SK-MEL-5 (cell line): ENCODE measurements around the gene INHBA. TPM values are rescaled to one million over a fixed set of nuclear protein-coding genes. Genes with fewer than 3 reads are reported as not detected.
A peak's percentile ranks its signal among the peaks of the same experiment; 100 is the strongest.

ENCODE experiments used
- DNase-seq: peaks from one replicate; pipeline ENCODE4 v3.0.0-alpha.2; 2016; ENCODE audit warnings: low read depth, low spot score
- in situ Hi-C: cut with HindIII; loops from 2 replicates; pipeline ENCODE4 v1.10.0; 2016; ENCODE audit warnings: low sequenced_read_pairs, high pct_unique_total_duplicates, low pct_unique_long_range_greater_than_20kb
- total RNA-seq: library from RNA; depleted of rRNA; stranded (reverse); fragments of >200 nt; shearing (Covaris generic); gene quantifications from 2 replicates; pipeline ENCODE4 v1.2.3, GENCODE V29; 2014

The INHBA gene
- total RNA-seq, 1 experiment from 2014 or later = 0.05 TPM

GRCh38 chr7:41720886-41721285, 18.0 kb upstream of the INHBA start:
- in situ Hi-C loops = loop anchor here (25.0 kb wide), 1 partner anchor 709 kb away; no protein-coding TSS in a partner anchor

GRCh38 chr7:41720046-41720445, 17.2 kb upstream of the INHBA start:
- DNase-seq = no peak
- in situ Hi-C loops = loop anchor here (25.0 kb wide), 1 partner anchor 708 kb away; no protein-coding TSS in a partner anchor

More at GRCh38 chr7:41720886-41721285, 18.0 kb upstream of the INHBA start:
- DNase-seq = no peak

- in situ Hi-C loops = loop anchor here (25.0 kb wide), 1 partner anchor 704 kb away; no protein-coding TSS in a partner anchor
- no peak for DNase-seq
Measured at GRCh38 chr7:41716691-41717090, 13.8 kb upstream of the INHBA start.

GRCh38 chr7:41715000-41715399, 12.1 kb upstream of the INHBA start:
- DNase-seq = no peak
- in situ Hi-C loops = loop anchor here (25.0 kb wide), 1 partner anchor 703 kb away; no protein-coding TSS in a partner anchor

GRCh38 chr7:41711283-41712064, 8.6 kb upstream of the INHBA start:
- in situ Hi-C loops = loop anchor here (25.0 kb wide), 1 partner anchor 699 kb away; no protein-coding TSS in a partner anchor
- DNase-seq = peak; percentile 72

- in situ Hi-C loops = loop anchor here (25.0 kb wide), 1 partner anchor 699 kb away; no protein-coding TSS in a partner anchor
Measured at GRCh38 chr7:41710838-41711237, 7.9 kb upstream of the INHBA start.

GRCh38 chr7:41709621-41710020, 6.7 kb upstream of the INHBA start:
- DNase-seq = peak; percentile 70
- in situ Hi-C loops = loop anchor here (25.0 kb wide), 1 partner anchor 697 kb away; no protein-coding TSS in a partner anchor

More at GRCh38 chr7:41710838-41711237, 7.9 kb upstream of the INHBA start:
- no peak for DNase-seq

GRCh38 chr7:41708581-41709358, 5.9 kb upstream of the INHBA start:
- no peak for DNase-seq
- in situ Hi-C loops = loop anchor here (25.0 kb wide), 1 partner anchor 696 kb away; no protein-coding TSS in a partner anchor

GRCh38 chr7:41706228-41706930, 3.5 kb upstream of the INHBA start:
- DNase-seq = no peak
- in situ Hi-C loops = loop anchor here (25.0 kb wide), 1 partner anchor 694 kb away; no protein-coding TSS in a partner anchor

GRCh38 chr7:41705109-41705901, 2.4 kb upstream of the INHBA start:
- in situ Hi-C loops = loop anchor here (25.0 kb wide), 1 partner anchor 693 kb away; no protein-coding TSS in a partner anchor
- peak; percentile 88 for DNase-seq

GRCh38 chr7:41701068-41701941, 1.6 kb downstream of the INHBA start:
- DNase-seq = no peak
- in situ Hi-C loops = loop anchor here (25.0 kb wide), 1 partner anchor 689 kb away; no protein-coding TSS in a partner anchor

GRCh38 chr7:41700044-41700471, 2.8 kb downstream of the INHBA start:
- in situ Hi-C loops = loop anchor here (25.0 kb wide), 1 partner anchor 688 kb away; no protein-coding TSS in a partner anchor
- no peak for DNase-seq

GRCh38 chr7:41699516-41699915, 3.4 kb downstream of the INHBA start:
- in situ Hi-C loops = no loop called here
- no peak for DNase-seq

- DNase-seq = no peak
- in situ Hi-C loops = no loop called here
Measured at GRCh38 chr7:41698726-41699125, 4.2 kb downstream of the INHBA start.

- in situ Hi-C loops = no loop called here
- DNase-seq = no peak
Measured at GRCh38 chr7:41698114-41698513, 4.8 kb downstream of the INHBA start.
